CD8-positive, alpha-beta memory T cell (primary cell): ENCODE measurements around the gene PML. TPM values are rescaled to one million over a fixed set of nuclear protein-coding genes. Genes with fewer than 3 reads are reported as not detected.

Source experiments
- CTCF ChIA-PET: fragments of 350-600 bp; sonication (Branson Sonifier 250); formaldehyde crosslinking; loops from one replicate; lab custom pipeline; 2021; ENCODE audit warnings: antibody characterized with exemption; lab: Charles Lee
- POLR2A ChIA-PET: fragments of 350-600 bp; sonication (Branson Sonifier 250); formaldehyde crosslinking; loops from one replicate; lab custom pipeline; 2021; ENCODE audit warnings: antibody characterized with exemption; lab: Charles Lee
- DNase-seq, 5 donors: peaks; one replicate each; pipeline versions ENCODE4 v3.0.0 to v3.0.0-alpha.2; 2020 to 2022; ENCODE audit warnings: mixed read lengths in 1 of 5
- H3K27ac ChIP-seq: one replicate; pipeline ENCODE4 v1.7.0; 2013; ENCODE audit warnings: low read depth, mild to moderate bottlenecking, low read length, moderate library complexity
- H3K27me3 ChIP-seq: 2 replicates; pipeline ENCODE4 v1.7.0; 2013; ENCODE audit warnings: low read length, mild to moderate bottlenecking; ENCODE audit not compliant: insufficient read depth, poor library complexity, severe bottlenecking
- H3K36me3 ChIP-seq: 2 replicates; pipeline ENCODE4 v1.7.0; 2013; ENCODE audit warnings: mild to moderate bottlenecking, low read length, moderate library complexity; ENCODE audit not compliant: insufficient read depth
- H3K4me1 ChIP-seq: 2 replicates; pipeline ENCODE4 v1.7.0; 2013; ENCODE audit warnings: mild to moderate bottlenecking, low read length, moderate library complexity; ENCODE audit not compliant: insufficient read depth
- H3K4me3 ChIP-seq: 2 replicates; pipeline ENCODE4 v1.7.0; 2013; ENCODE audit warnings: mild to moderate bottlenecking, low read length
- H3K9me3 ChIP-seq: 2 replicates; pipeline ENCODE4 v1.7.0; 2013; ENCODE audit warnings: mild to moderate bottlenecking, low read length
- H3K27ac Mint-ChIP-seq, 8 donors: one replicate each; pipeline ENCODE4 v1.8.0; 2020 to 2021; ENCODE audit warnings: mixed read lengths in 8 of 8, mild to moderate bottlenecking in 6 of 8, inconsistent platforms in 3 of 8, moderate library complexity in 3 of 8
- H3K27me3 Mint-ChIP-seq, 2 donors: one replicate each; pipeline ENCODE4 v1.8.0; 2020 to 2021; ENCODE audit warnings: mixed read lengths in 2 of 2, mild to moderate bottlenecking in 1 of 2, moderate library complexity in 1 of 2
- H3K36me3 Mint-ChIP-seq, 3 donors: one replicate each; pipeline ENCODE4 v1.8.0; 2020 to 2021; ENCODE audit warnings: mixed read lengths in 3 of 3, inconsistent platforms in 1 of 3, mild to moderate bottlenecking in 1 of 3
- H3K4me1 Mint-ChIP-seq, 3 donors: one replicate each; pipeline ENCODE4 v1.8.0; 2020 to 2021; ENCODE audit warnings: mixed read lengths in 3 of 3, inconsistent platforms in 1 of 3, mild to moderate bottlenecking in 1 of 3
- H3K4me3 Mint-ChIP-seq, 7 donors: one replicate each; pipeline ENCODE4 v1.8.0; 2020 to 2021; ENCODE audit warnings: mixed read lengths in 7 of 7, mild to moderate bottlenecking in 6 of 7, moderate library complexity in 4 of 7, inconsistent platforms in 2 of 7
- H3K9me3 Mint-ChIP-seq, 5 donors: one replicate each; pipeline ENCODE4 v1.8.0; 2020 to 2022; ENCODE audit warnings: mixed read lengths in 5 of 5, mild to moderate bottlenecking in 3 of 5, moderate library complexity in 2 of 5, inconsistent platforms in 1 of 5
- polyA plus RNA-seq: library from polyadenylated mRNA; unstranded; fragments of 300-500 nt; fragmentation: Illumina TruSeq; gene quantifications from one replicate; pipeline ENCODE4 v1.2.3, GENCODE V29; 2021
- total RNA-seq, 2 experiments: library from RNA; stranded (reverse); gene quantifications; one replicate each; pipeline ENCODE4 v1.2.3, GENCODE V29; 2021

The PML gene, protein sequence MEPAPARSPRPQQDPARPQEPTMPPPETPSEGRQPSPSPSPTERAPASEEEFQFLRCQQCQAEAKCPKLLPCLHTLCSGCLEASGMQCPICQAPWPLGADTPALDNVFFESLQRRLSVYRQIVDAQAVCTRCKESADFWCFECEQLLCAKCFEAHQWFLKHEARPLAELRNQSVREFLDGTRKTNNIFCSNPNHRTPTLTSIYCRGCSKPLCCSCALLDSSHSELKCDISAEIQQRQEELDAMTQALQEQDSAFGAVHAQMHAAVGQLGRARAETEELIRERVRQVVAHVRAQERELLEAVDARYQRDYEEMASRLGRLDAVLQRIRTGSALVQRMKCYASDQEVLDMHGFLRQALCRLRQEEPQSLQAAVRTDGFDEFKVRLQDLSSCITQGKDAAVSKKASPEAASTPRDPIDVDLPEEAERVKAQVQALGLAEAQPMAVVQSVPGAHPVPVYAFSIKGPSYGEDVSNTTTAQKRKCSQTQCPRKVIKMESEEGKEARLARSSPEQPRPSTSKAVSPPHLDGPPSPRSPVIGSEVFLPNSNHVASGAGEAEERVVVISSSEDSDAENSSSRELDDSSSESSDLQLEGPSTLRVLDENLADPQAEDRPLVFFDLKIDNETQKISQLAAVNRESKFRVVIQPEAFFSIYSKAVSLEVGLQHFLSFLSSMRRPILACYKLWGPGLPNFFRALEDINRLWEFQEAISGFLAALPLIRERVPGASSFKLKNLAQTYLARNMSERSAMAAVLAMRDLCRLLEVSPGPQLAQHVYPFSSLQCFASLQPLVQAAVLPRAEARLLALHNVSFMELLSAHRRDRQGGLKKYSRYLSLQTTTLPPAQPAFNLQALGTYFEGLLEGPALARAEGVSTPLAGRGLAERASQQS
- 10 to 100 TPM; 35.5 to 37.4 TPM for total RNA-seq
- 32.3 TPM for polyA plus RNA-seq

DNA sequence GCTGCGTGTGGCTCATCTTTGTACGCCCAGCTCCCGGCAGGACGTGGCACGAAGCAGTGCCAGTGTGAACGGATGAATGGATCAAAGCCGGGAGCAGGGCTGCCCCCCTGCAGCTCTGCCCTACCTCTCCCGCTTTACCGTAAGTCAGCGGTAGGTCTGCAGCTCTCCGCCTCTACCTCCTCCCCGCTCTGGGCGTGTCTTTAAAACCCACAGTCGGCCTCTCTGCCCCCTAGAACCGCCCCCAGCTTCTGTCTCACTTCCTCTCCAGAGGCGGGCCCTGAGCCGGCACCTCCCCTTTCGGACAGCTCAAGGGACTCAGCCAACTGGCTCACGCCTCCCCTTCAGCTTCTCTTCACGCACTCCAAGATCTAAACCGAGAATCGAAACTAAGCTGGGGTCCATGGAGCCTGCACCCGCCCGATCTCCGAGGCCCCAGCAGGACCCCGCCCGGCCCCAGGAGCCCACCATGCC lies at the start of gene PML:
TSS of gene PML (plus strand) at position 304 of the 471 bp plus-strand sequence. CDS start at position 401, 97 bp downstream.
- H3K27ac Mint-ChIP-seq = peak within 1 kb of the TSS; percentile 86 to 100 (median 96)
- Histone ChIP-seq H3K4me1 (peaks cover 60% of the 10 kb centered on the region), H3K27me3 (no peaks in the 10 kb centered on the region), H3K4me3 (peak within 1 kb of the TSS; percentile 92), H3K27ac (peak within 1 kb of the TSS; percentile 83), H3K36me3 (peaks cover 9% of the 10 kb centered on the region), H3K9me3 (no peaks in the 10 kb centered on the region)
- no peaks in the 10 kb centered on the region for H3K9me3 Mint-ChIP-seq
- ChIA-PET POLR2A (interaction anchor here (0.9 to 1.2 kb wide), 3 partner anchors 13 to 28 kb away, joined by 3 read pairs; no protein-coding TSS in a partner anchor), CTCF (interaction anchor here (1.1 to 6.3 kb wide), 4 partner anchors 22 to 67 kb away, joined by 4 to 34 read pairs (median 6); no protein-coding TSS in a partner anchor)
- peak; percentile 83 to 94 (median 91) for DNase-seq
- H3K4me1 Mint-ChIP-seq = peaks cover 56 to 74% (median 68%) of the 10 kb centered on the region in 3 donors
- H3K27me3 Mint-ChIP-seq = no peaks in the 10 kb centered on the region
- peak within 1 kb of the TSS; percentile 88 to 100 (median 98) for H3K4me3 Mint-ChIP-seq
- peaks cover 0 to 29% (median 5%) of the 10 kb centered on the region in 3 donors for H3K36me3 Mint-ChIP-seq

DNA sequence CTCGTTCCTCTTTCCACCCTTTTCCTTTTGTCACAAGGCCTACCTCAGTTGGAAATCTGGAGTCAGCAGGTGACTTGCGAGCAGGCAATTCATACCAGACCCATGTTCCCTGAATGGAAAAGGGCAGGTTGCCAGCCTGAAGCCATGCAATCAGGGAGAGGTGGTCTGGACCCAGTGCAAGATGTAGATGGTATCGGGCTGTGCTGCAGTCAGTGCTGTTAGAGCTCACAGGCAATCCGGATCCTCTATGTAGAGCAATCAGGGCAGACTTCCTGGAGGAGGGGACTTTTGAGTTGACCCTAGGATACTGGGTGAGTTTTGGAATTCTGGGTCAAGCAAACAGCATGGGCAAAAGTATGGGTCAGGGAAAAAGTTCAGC lies 49.4 kb upstream of the PML start:
- ChIA-PET POLR2A (no interaction called here), CTCF (interaction anchor here (1.2 kb wide), 1 partner anchor 28 kb away, joined by 3 read pairs; no protein-coding TSS in a partner anchor)
- H3K9me3 ChIP-seq = no peaks in the 10 kb centered on the region
- H3K27ac ChIP-seq = no peak overlapping the region
- peaks cover 15 to 27% (median 16%) of the 10 kb centered on the region in 3 donors for H3K4me1 Mint-ChIP-seq
- no peak for DNase-seq
- peaks cover 20% of the 10 kb centered on the region for H3K4me1 ChIP-seq
- H3K36me3 Mint-ChIP-seq = no peaks in the 10 kb centered on the region
- H3K27me3 Mint-ChIP-seq = peaks cover 0 to 9% of the 10 kb centered on the region in 2 donors
- no peak overlapping the region for H3K4me3 Mint-ChIP-seq
- peak overlapping the region in 1 of 8 donors; percentile 64 for H3K27ac Mint-ChIP-seq
- H3K4me3 ChIP-seq = no peak overlapping the region
- no peaks in the 10 kb centered on the region for H3K36me3 ChIP-seq
- no peaks in the 10 kb centered on the region for H3K27me3 ChIP-seq
- H3K9me3 Mint-ChIP-seq = no peaks in the 10 kb centered on the region

- CTCF ChIA-PET = interaction anchor here (0.7 to 1.2 kb wide), 3 partner anchors 13 to 27 kb away, joined by 3 to 4 read pairs (median 3); no protein-coding TSS in a partner anchor
- no peaks in the 10 kb centered on the region for H3K36me3 Mint-ChIP-seq
- POLR2A ChIA-PET = no interaction called here
- no peaks in the 10 kb centered on the region for H3K36me3 ChIP-seq
- H3K4me1 Mint-ChIP-seq = peaks cover 17 to 26% (median 20%) of the 10 kb centered on the region in 3 donors
- no peaks in the 10 kb centered on the region for H3K9me3 ChIP-seq
- peak overlapping the region in 1 of 8 donors; percentile 36 for H3K27ac Mint-ChIP-seq
- no peak for DNase-seq
- H3K27ac ChIP-seq = no peak overlapping the region
- peaks cover 0 to 9% of the 10 kb centered on the region in 2 donors for H3K27me3 Mint-ChIP-seq
- H3K4me1 ChIP-seq = peaks cover 20% of the 10 kb centered on the region
- no peaks in the 10 kb centered on the region for H3K27me3 ChIP-seq
- no peaks in the 10 kb centered on the region for H3K9me3 Mint-ChIP-seq
- no peak overlapping the region for H3K4me3 ChIP-seq
- no peak overlapping the region for H3K4me3 Mint-ChIP-seq
Measured at GRCh38 chr15:73946046-73946721, 48.3 kb upstream of the PML start.

- H3K27ac ChIP-seq = no peak overlapping the region
- CTCF ChIA-PET = interaction anchor here (0.9 kb wide), 1 partner anchor 12 kb away, joined by 4 read pairs; no protein-coding TSS in a partner anchor
- H3K4me1 Mint-ChIP-seq = peaks cover 13 to 22% (median 15%) of the 10 kb centered on the region in 3 donors
Measured at GRCh38 chr15:73946795-73947370, 47.6 kb upstream of the PML start.

GRCh38 chr15:73947651-73948050 lies 46.9 kb upstream of the PML start:
- Mint-ChIP-seq H3K4me3 (no peak overlapping the region), H3K4me1 (peaks cover 5 to 14% (median 8%) of the 10 kb centered on the region in 3 donors), H3K9me3 (no peaks in the 10 kb centered on the region), H3K27ac (no peak overlapping the region), H3K27me3 (peaks cover 0 to 9% of the 10 kb centered on the region in 2 donors), H3K36me3 (no peaks in the 10 kb centered on the region)
- H3K27ac ChIP-seq = no peak overlapping the region
- ChIA-PET CTCF (interaction anchor here (3.0 kb wide), 1 partner anchor 17 kb away, joined by 21 read pairs; no protein-coding TSS in a partner anchor), POLR2A (no interaction called here)
- H3K4me3 ChIP-seq = no peak overlapping the region
- no peaks in the 10 kb centered on the region for H3K36me3 ChIP-seq
- H3K27me3 ChIP-seq = no peaks in the 10 kb centered on the region
- DNase-seq = no peak
- peaks cover 6% of the 10 kb centered on the region for H3K4me1 ChIP-seq
- H3K9me3 ChIP-seq = no peaks in the 10 kb centered on the region

More at GRCh38 chr15:73946795-73947370, 47.6 kb upstream of the PML start:
- Mint-ChIP-seq H3K9me3 (no peaks in the 10 kb centered on the region), H3K36me3 (no peaks in the 10 kb centered on the region), H3K27me3 (peaks cover 0 to 9% of the 10 kb centered on the region in 2 donors), H3K27ac (peak overlapping the region in 3 of 8 donors; percentile 11 to 36 (median 24)), H3K4me3 (no peak overlapping the region)
- Histone ChIP-seq H3K27me3 (no peaks in the 10 kb centered on the region), H3K36me3 (no peaks in the 10 kb centered on the region), H3K4me3 (no peak overlapping the region), H3K4me1 (peaks cover 13% of the 10 kb centered on the region), H3K9me3 (no peaks in the 10 kb centered on the region)
- DNase-seq = no peak
- POLR2A ChIA-PET = no interaction called here

- no peaks in the 10 kb centered on the region for H3K4me1 ChIP-seq
Measured at GRCh38 chr15:73948396-73948795, 46.1 kb upstream of the PML start.

GRCh38 chr15:73948982-73949381 lies 45.5 kb upstream of the PML start:
- ChIA-PET CTCF (interaction anchor here (0.8 to 3.0 kb wide), 4 partner anchors 10 to 22 kb away, joined by 3 to 21 read pairs (median 5); no protein-coding TSS in a partner anchor), POLR2A (no interaction called here)
- H3K27ac Mint-ChIP-seq = no peak overlapping the region
- Histone ChIP-seq H3K9me3 (no peaks in the 10 kb centered on the region), H3K27ac (no peak overlapping the region), H3K27me3 (no peaks in the 10 kb centered on the region), H3K4me1 (no peaks in the 10 kb centered on the region), H3K4me3 (no peak overlapping the region), H3K36me3 (no peaks in the 10 kb centered on the region)
- H3K36me3 Mint-ChIP-seq = no peaks in the 10 kb centered on the region
- no peak overlapping the region for H3K4me3 Mint-ChIP-seq
- H3K27me3 Mint-ChIP-seq = peaks cover 0 to 9% of the 10 kb centered on the region in 2 donors
- H3K4me1 Mint-ChIP-seq = peaks cover 4 to 8% (median 6%) of the 10 kb centered on the region in 3 donors
- H3K9me3 Mint-ChIP-seq = no peaks in the 10 kb centered on the region
- DNase-seq = no peak

More at GRCh38 chr15:73948396-73948795, 46.1 kb upstream of the PML start:
- Histone ChIP-seq H3K27me3 (no peaks in the 10 kb centered on the region), H3K9me3 (no peaks in the 10 kb centered on the region), H3K4me3 (no peak overlapping the region), H3K27ac (no peak overlapping the region), H3K36me3 (no peaks in the 10 kb centered on the region)
- no peaks in the 10 kb centered on the region for H3K9me3 Mint-ChIP-seq
- H3K36me3 Mint-ChIP-seq = no peaks in the 10 kb centered on the region
- ChIA-PET POLR2A (no interaction called here), CTCF (interaction anchor here (0.8 to 3.0 kb wide), 2 partner anchors 17 to 21 kb away, joined by 3 to 21 read pairs; no protein-coding TSS in a partner anchor)
- H3K4me3 Mint-ChIP-seq = no peak overlapping the region
- peaks cover 4 to 8% (median 6%) of the 10 kb centered on the region in 3 donors for H3K4me1 Mint-ChIP-seq
- peaks cover 0 to 9% of the 10 kb centered on the region in 2 donors for H3K27me3 Mint-ChIP-seq
- DNase-seq = no peak
- H3K27ac Mint-ChIP-seq = peak overlapping the region in 1 of 8 donors; percentile 50
